Stimulated activated CD4-positive, alpha-beta T cell treated with anti-CD3 and anti-CD28 coated beads, TNF-alpha, amount 100 ng/mL, for 1 hour (primary cell): ENCODE measurements around the gene KAT5.
"Not testable (repeated sequence)": the region's sequence is repeated elsewhere in the genome, so short reads cannot be mapped to it uniquely, and the experiment has no call there.

Source experiments
- DNase-seq, 3 donors: peaks; one replicate each; pipeline ENCODE4 v3.0.0-alpha.2; 2020; ENCODE audit warnings: low read depth in 3 of 3, low spot score in 1 of 3

KAT5 gene

GRCh38 chr11:65743681-65744025 lies 31.6 kb downstream of the KAT5 start:
- no peak for DNase-seq

GRCh38 chr11:65744026-65744698 lies 32.1 kb downstream of the KAT5 start:
- DNase-seq = no peak

GRCh38 chr11:65744699-65745042 lies 32.6 kb downstream of the KAT5 start:
- no peak for DNase-seq

GRCh38 chr11:65745049-65745448 lies 33.0 kb downstream of the KAT5 start:
- DNase-seq = no peak

GRCh38 chr11:65762169-65762568 lies 50.1 kb downstream of the KAT5 start:
- DNase-seq = not testable (repeated sequence)

GRCh38 chr11:65762816-65763215 lies 50.8 kb downstream of the KAT5 start:
- not testable (repeated sequence) for DNase-seq

GRCh38 chr11:65764434-65764833 lies 52.4 kb downstream of the KAT5 start:
- no peak for DNase-seq

GRCh38 chr11:65766535-65766934 lies 54.5 kb downstream of the KAT5 start:
- DNase-seq = no peak

- DNase-seq = no peak
Observed at GRCh38 chr11:65767406-65767805, 55.4 kb downstream of the KAT5 start.

GRCh38 chr11:65767806-65768205 lies 55.8 kb downstream of the KAT5 start:
- DNase-seq = not testable (repeated sequence)
